NCI-H2107 treated with DMSO at 0.1 percent for 48 hours (cell line): Measurements from ENCODE around the gene CDH20.
A peak's percentile ranks its signal among the peaks of the same experiment; 100 is the strongest.

Experiments used
- DNase-seq: peaks from one replicate; lab custom pipeline; 2025; ENCODE audit not compliant: unreplicated experiment; lab: John Stamatoyannopoulos, UW

Gene CDH20

GRCh38 chr18:61572084-61572655, 238.9 kb downstream of the CDH20 start:
- DNase-seq, result no peak

- DNase-seq, result no peak
These were observed 239.6 kb downstream of the CDH20 start for GRCh38 chr18:61572871-61573270.

GRCh38 chr18:61574665-61575064, 241.4 kb downstream of the CDH20 start:
- no peak for DNase-seq

GRCh38 chr18:61575419-61575818, 242.2 kb downstream of the CDH20 start:
- DNase-seq, result no peak

GRCh38 chr18:61578846-61579245, 245.6 kb downstream of the CDH20 start:
- no peak for DNase-seq

- DNase-seq, result no peak
These were observed 246.4 kb downstream of the CDH20 start for GRCh38 chr18:61579581-61579980.

GRCh38 chr18:61580046-61580445, 246.8 kb downstream of the CDH20 start:
- DNase-seq, result no peak

GRCh38 chr18:61581578-61582201, 248.5 kb downstream of the CDH20 start:
- DNase-seq, result peak; percentile 51

- no peak for DNase-seq
These were observed 249.0 kb downstream of the CDH20 start for GRCh38 chr18:61582202-61582710.

- no peak for DNase-seq
These were observed 250.3 kb downstream of the CDH20 start for GRCh38 chr18:61583548-61583947.

- no peak for DNase-seq
These were observed 254.6 kb downstream of the CDH20 start for GRCh38 chr18:61587865-61588264.

GRCh38 chr18:61589053-61589723, 256.0 kb downstream of the CDH20 start:
- no peak for DNase-seq

GRCh38 chr18:61589724-61590065, 256.5 kb downstream of the CDH20 start:
- no peak for DNase-seq

- no peak for DNase-seq
These were observed 258.0 kb downstream of the CDH20 start for GRCh38 chr18:61591253-61591652.

- no peak for DNase-seq
These were observed 262.5 kb downstream of the CDH20 start for GRCh38 chr18:61595615-61596251.

- no peak for DNase-seq
These were observed 263.1 kb downstream of the CDH20 start for GRCh38 chr18:61596296-61596695.

GRCh38 chr18:61597316-61597715, 264.1 kb downstream of the CDH20 start:
- DNase-seq, result no peak

GRCh38 chr18:61600422-61600821, 267.2 kb downstream of the CDH20 start:
- DNase-seq, result no peak

- no peak for DNase-seq
These were observed 269.6 kb downstream of the CDH20 start for GRCh38 chr18:61602836-61603235.
